HG03520 (cell line): ENCODE results near the gene ZFR.

Experiments
- ATAC-seq: cut with Tn5 transposase; IDR thresholded peaks from one replicate; pipeline ENCODE4 v1.9.1; 2021; ENCODE audit warnings: mild to moderate bottlenecking, moderate library complexity; ENCODE audit not compliant: unreplicated experiment

The ZFR gene

GRCh38 chr5:32444431-32445286, at the start of gene ZFR:
Gene ZFR, minus strand, starts transcription at chr5:32444740. Its CDS starts 82 bp downstream, at chr5:32444658.
- peak; percentile 80 for ATAC-seq

- ATAC-seq, result no peak
Measured at GRCh38 chr5:32490972-32491557, 46.5 kb upstream of the ZFR start.

GRCh38 chr5:32489791-32490562, 45.4 kb upstream of the ZFR start:
- no peak for ATAC-seq

- ATAC-seq, result no peak
Measured at GRCh38 chr5:32487424-32487823, 42.9 kb upstream of the ZFR start.

GRCh38 chr5:32487008-32487407, 42.5 kb upstream of the ZFR start:
- no peak for ATAC-seq

GRCh38 chr5:32482193-32482592, 37.7 kb upstream of the ZFR start:
- no peak for ATAC-seq

GRCh38 chr5:32479096-32479495, 34.6 kb upstream of the ZFR start:
- ATAC-seq, result no peak

GRCh38 chr5:32476891-32477290, 32.4 kb upstream of the ZFR start:
- no peak for ATAC-seq

GRCh38 chr5:32475334-32476097, 31.0 kb upstream of the ZFR start:
- no peak for ATAC-seq

- no peak for ATAC-seq
Measured at GRCh38 chr5:32474209-32474854, 29.8 kb upstream of the ZFR start.

- ATAC-seq, result no peak
Measured at GRCh38 chr5:32473072-32473471, 28.5 kb upstream of the ZFR start.

GRCh38 chr5:32471784-32472183, 27.2 kb upstream of the ZFR start:
- no peak for ATAC-seq

GRCh38 chr5:32465076-32465475, 20.5 kb upstream of the ZFR start:
- ATAC-seq, result no peak

GRCh38 chr5:32462618-32463017, 18.1 kb upstream of the ZFR start:
- no peak for ATAC-seq

- no peak for ATAC-seq
Measured at GRCh38 chr5:32461441-32462120, 17.0 kb upstream of the ZFR start.

GRCh38 chr5:32460702-32461101, 16.2 kb upstream of the ZFR start:
- no peak for ATAC-seq

GRCh38 chr5:32458880-32459495, 14.4 kb upstream of the ZFR start:
- ATAC-seq, result no peak

GRCh38 chr5:32455311-32455710, 10.8 kb upstream of the ZFR start:
- no peak for ATAC-seq

- ATAC-seq, result no peak
Measured at GRCh38 chr5:32454821-32455220, 10.3 kb upstream of the ZFR start.
